ENCODE results near the gene MORC4.

MORC4 gene

DNA sequence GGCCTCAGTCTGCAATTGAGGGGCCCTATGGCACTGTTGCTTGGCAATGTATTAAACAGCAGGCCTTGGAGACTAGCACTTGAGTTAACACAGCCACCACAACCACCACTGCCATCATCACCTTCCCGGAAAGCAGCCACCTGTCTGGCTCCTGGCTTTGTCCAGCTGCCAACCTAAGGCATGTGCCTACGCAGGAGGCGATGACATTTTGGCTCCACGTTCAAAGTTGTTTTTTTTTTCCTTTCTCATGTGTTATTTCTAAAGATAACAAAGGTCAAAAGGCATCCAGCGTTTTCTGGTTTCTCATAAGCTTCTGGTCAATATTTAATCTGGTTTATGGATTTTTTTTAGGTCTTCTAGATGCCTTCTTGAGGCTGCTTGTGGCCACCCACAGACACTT lies 72.3 kb downstream of the MORC4 start:
- Histone ChIP-seq H3K9ac (ENCODE audit: low read length) (no peak overlapping the region), H3K36me3 (ENCODE audit: control insufficient read depth, insufficient read depth, low read length) (no peaks in the 10 kb centered on the region), H3K4me3 (ENCODE audit: low read length) (no peak overlapping the region), H3K27me3 (ENCODE audit: control insufficient read depth, insufficient read depth, low read length) (no peaks in the 10 kb centered on the region), H3K4me1 (ENCODE audit: control insufficient read depth, insufficient read depth, low read length) (no peaks in the 10 kb centered on the region), H3K27ac (ENCODE audit: low read depth, low read length) (no peak overlapping the region)

DNA sequence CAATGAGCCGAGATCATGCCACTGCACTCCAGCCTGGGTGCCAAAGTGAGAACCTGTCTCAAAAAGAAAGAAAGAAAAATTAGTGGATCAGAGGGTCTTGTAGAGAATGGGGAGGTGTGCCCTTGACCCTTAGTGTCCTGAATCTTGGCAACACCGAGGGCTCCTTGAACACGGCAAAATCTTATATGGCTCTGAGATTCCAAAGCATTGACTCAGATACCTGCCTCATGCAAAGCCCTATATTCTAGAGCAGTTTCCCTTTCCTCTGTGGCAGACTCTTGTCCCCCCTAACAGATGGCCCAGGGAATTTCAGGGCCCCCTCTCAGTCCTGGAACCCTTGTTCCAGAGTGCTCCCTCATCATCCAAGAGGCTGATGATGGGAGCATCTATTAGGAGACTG lies 73.0 kb downstream of the MORC4 start:
- Histone ChIP-seq H3K27me3 (ENCODE audit: control insufficient read depth, insufficient read depth, low read length) (no peaks in the 10 kb centered on the region), H3K4me3 (ENCODE audit: low read length) (no peak overlapping the region), H3K4me1 (ENCODE audit: control insufficient read depth, insufficient read depth, low read length) (no peaks in the 10 kb centered on the region), H3K27ac (ENCODE audit: low read depth, low read length) (no peak overlapping the region), H3K9ac (ENCODE audit: low read length) (no peak overlapping the region), H3K36me3 (ENCODE audit: control insufficient read depth, insufficient read depth, low read length) (no peaks in the 10 kb centered on the region)

DNA sequence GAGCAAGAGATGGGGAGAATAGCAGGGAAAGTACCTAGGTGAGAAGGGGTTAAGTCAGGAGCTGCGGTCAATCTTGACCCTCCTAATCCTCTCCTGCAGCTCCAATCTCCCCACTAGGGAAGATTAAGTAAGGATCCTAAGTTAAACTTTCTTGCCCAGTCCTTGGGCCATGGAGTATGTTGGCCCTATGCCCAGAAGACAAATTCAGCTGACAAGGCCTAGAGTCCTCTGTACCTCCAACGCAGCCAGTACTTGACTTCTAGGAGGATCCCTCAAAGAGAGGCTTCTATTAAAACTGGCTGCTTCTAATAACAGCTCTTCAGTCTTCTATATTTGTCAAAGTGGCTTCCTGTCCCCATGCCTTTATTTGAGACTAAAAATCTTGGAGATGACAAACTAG lies 78.4 kb downstream of the MORC4 start:
- H3K36me3 ChIP-seq (ENCODE audit: control insufficient read depth, insufficient read depth, low read length) = no peaks in the 10 kb centered on the region
- H3K4me3 ChIP-seq (ENCODE audit: low read length) = no peak overlapping the region
- no peaks in the 10 kb centered on the region for H3K4me1 ChIP-seq (ENCODE audit: control insufficient read depth, insufficient read depth, low read length)
- H3K9ac ChIP-seq (ENCODE audit: low read length) = no peak overlapping the region
- H3K27me3 ChIP-seq (ENCODE audit: control insufficient read depth, insufficient read depth, low read length) = no peaks in the 10 kb centered on the region
- no peak overlapping the region for H3K27ac ChIP-seq (ENCODE audit: low read depth, low read length)

DNA sequence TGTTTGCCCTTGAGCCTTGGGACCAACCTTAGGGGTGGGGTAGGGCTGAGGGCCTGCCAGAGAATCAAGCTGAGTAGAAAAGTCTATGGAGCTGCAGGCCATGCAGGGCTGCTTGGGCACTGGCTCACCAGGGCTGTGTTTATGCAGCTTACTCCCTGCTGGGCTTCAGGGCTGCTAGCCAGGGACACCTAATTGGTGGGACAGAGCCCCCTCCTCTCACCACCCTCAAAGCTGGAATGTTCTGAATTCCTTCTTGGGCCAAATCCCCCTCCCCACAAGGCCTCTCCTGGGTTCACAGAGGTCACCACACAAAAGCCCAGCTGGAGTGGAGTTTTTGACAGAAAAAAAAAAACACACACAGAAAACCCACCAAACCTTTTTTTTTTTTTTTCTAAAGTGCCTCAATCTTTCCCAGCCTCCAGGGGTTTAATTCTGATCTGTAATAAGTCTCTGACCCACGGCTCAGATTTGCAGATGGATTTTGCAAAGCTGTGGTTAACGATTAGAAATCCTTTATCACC lies 80.0 kb downstream of the MORC4 start, which contains the start of gene CLDN2:
CLDN2 (plus strand) TSS at position 471 of the 521 bp plus-strand sequence. CDS start 7,827 bp downstream, outside the sequence.
- H3K4me3 ChIP-seq (ENCODE audit: low read length) = no peak within 1 kb of the TSS
- no peak within 1 kb of the TSS for H3K27ac ChIP-seq (ENCODE audit: low read depth, low read length)
- no peaks in the 10 kb centered on the region for H3K36me3 ChIP-seq (ENCODE audit: control insufficient read depth, insufficient read depth, low read length)
- H3K4me1 ChIP-seq (ENCODE audit: control insufficient read depth, insufficient read depth, low read length) = no peaks in the 10 kb centered on the region
- H3K27me3 ChIP-seq (ENCODE audit: control insufficient read depth, insufficient read depth, low read length) = no peaks in the 10 kb centered on the region
- H3K9ac ChIP-seq (ENCODE audit: low read length) = no peak within 1 kb of the TSS

DNA sequence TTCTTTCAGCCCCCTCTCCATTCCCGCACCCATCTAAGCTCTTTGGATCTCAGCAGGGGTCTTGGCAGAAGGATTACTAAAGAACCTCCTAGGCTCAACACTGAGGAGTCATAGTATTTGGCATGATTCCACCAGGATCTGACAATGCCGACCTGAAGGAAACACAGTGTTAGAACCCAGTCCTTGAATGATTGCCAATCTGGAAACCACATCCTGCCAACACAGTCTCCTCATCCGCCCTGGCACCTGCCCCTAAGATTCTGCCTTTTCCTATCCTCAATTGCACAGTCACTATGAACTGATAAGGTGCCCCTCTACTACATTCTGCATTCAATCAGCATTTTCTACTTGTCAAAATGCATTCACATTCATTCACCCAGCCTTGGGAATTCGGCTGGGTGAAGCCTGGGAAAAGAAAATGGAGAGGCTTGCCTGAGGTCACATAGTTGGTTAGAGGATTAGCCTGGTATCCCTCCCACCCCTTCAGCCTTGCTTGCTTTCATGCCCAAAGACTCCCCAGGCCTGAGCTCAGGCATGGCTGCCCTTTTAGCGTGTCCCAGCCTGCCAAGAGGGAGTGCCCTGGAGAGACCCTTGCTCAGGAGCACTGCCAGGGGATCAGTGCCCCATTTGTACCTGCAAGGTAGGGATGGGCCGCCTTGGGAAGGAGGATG lies 82.0 kb downstream of the MORC4 start:
- Histone ChIP-seq H3K27me3 (ENCODE audit: control insufficient read depth, insufficient read depth, low read length) (no peaks in the 10 kb centered on the region), H3K27ac (ENCODE audit: low read depth, low read length) (no peak overlapping the region), H3K36me3 (ENCODE audit: control insufficient read depth, insufficient read depth, low read length) (no peaks in the 10 kb centered on the region), H3K4me1 (ENCODE audit: control insufficient read depth, insufficient read depth, low read length) (no peaks in the 10 kb centered on the region), H3K9ac (ENCODE audit: low read length) (no peak overlapping the region), H3K4me3 (ENCODE audit: low read length) (no peak overlapping the region)

DNA sequence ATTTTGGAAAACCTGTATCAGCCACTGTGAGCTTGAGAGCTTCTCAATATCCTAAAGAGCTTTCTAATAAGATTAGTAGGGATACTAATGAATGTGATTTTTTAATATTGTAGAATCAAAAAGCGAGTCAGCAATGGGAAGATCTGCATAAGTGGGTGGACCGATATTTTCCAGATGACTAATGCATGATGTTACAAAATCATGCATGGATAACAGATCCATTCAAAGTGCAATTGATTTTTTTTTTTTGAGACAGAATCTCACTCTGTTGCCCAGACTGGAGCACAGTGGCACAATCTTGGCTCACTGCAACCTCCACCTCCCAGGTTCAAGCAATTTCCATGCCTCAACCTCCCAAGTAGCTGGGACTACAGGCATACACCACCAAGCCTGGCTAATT lies 87.1 kb downstream of the MORC4 start:
- no peak overlapping the region for H3K27ac ChIP-seq (ENCODE audit: low read depth, low read length)
- H3K4me3 ChIP-seq (ENCODE audit: low read length) = no peak overlapping the region
- H3K27me3 ChIP-seq (ENCODE audit: control insufficient read depth, insufficient read depth, low read length) = peaks cover 2% of the 10 kb centered on the region
- H3K36me3 ChIP-seq (ENCODE audit: control insufficient read depth, insufficient read depth, low read length) = no peaks in the 10 kb centered on the region
- H3K4me1 ChIP-seq (ENCODE audit: control insufficient read depth, insufficient read depth, low read length) = no peaks in the 10 kb centered on the region
- H3K9ac ChIP-seq (ENCODE audit: low read length) = no peak overlapping the region

DNA sequence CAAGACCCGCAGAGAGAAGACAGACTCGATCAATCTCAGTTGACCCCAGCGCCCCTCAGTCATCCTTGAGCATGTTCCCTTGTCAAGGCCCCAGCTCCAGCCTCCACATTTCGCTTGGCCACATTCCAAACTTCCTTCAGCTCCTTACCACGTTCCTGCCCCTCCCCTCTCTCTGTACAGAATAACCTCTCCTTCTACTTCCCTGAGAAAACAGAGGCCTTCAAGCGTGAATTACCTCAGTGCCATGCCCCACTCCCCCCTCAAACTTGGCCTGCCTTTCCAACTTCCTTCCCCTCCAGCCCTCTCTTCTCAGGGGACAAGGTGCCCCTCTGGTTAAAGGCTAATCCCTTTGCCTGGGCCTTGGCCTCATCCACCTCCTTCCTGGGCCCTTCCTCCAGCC lies 93.7 kb downstream of the MORC4 start:
- no peak overlapping the region for H3K4me3 ChIP-seq (ENCODE audit: low read length)
- no peaks in the 10 kb centered on the region for H3K4me1 ChIP-seq (ENCODE audit: control insufficient read depth, insufficient read depth, low read length)
- no peak overlapping the region for H3K27ac ChIP-seq (ENCODE audit: low read depth, low read length)
- H3K27me3 ChIP-seq (ENCODE audit: control insufficient read depth, insufficient read depth, low read length) = peaks cover 2% of the 10 kb centered on the region
- no peak overlapping the region for H3K9ac ChIP-seq (ENCODE audit: low read length)
- H3K36me3 ChIP-seq (ENCODE audit: control insufficient read depth, insufficient read depth, low read length) = no peaks in the 10 kb centered on the region

DNA sequence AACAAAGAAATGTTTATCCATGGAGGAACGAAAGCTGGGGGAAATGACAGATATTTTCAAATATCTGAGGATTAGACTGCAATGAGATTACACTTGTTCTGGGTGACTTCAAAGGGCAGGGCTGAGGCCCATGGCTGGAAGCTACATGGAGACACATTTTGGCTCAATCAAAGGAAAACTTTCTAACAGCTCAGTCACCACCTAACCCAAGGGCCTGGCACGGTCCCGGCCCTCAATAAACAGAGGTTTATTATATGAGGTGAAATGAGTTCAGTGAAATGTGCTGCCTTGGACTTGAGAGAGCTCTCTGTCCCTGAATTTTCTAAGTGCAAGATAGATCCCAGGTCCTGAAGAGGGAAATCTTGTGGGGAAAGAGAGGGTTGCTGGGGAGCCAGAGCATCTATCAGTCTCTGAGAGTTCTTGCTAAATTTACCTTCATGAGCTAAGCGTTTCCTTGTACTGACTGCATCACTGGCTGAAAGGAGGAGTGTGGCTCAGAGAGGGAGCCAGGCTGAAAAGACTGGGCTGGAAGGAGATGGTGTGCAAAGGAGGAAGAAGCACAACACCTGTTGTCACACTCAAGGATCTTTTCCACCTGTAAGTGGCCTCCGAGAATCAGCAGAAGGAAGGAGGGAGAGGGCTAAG lies 94.8 kb downstream of the MORC4 start:
- Histone ChIP-seq H3K36me3 (ENCODE audit: control insufficient read depth, insufficient read depth, low read length) (no peaks in the 10 kb centered on the region), H3K27me3 (ENCODE audit: control insufficient read depth, insufficient read depth, low read length) (peaks cover 2% of the 10 kb centered on the region), H3K4me3 (ENCODE audit: low read length) (no peak overlapping the region), H3K4me1 (ENCODE audit: control insufficient read depth, insufficient read depth, low read length) (no peaks in the 10 kb centered on the region), H3K27ac (ENCODE audit: low read depth, low read length) (no peak overlapping the region), H3K9ac (ENCODE audit: low read length) (no peak overlapping the region)

DNA sequence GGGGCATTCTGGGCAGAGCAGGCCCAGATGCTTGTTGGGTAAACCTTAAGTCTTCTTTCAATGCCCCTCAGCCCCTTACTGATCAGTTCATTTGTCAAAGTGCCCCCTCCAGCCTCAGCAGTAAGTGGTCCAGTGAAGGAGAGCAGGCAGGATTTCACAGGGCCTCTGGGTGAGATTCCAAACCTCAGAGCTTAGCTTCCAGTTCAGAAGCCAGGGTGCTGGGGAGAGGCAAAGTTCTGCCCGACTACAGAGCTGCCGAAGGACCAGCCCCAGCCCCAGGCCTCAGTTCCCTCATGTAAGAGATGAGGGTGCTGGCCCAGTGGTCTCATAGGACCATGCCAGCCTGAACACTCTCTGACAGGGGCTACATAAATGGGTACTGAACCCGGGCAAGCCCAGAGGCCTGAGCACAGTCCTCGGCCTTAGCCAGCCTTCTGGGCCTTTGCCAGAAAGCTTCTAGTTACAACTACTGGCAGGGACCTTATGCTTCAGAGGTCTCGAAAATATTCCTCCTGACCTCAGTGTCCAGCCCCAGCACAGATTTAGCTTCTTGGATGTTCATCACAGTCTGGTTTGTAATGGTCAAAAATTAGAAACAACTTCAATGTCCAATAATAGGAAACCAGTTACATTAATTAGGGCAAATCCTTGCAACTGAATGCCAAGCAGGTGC lies 96.0 kb downstream of the MORC4 start:
- no peaks in the 10 kb centered on the region for H3K36me3 ChIP-seq (ENCODE audit: control insufficient read depth, insufficient read depth, low read length)
- H3K27ac ChIP-seq (ENCODE audit: low read depth, low read length) = no peak overlapping the region
- no peak overlapping the region for H3K9ac ChIP-seq (ENCODE audit: low read length)
- no peak overlapping the region for H3K4me3 ChIP-seq (ENCODE audit: low read length)
- peaks cover 2% of the 10 kb centered on the region for H3K27me3 ChIP-seq (ENCODE audit: control insufficient read depth, insufficient read depth, low read length)
- no peaks in the 10 kb centered on the region for H3K4me1 ChIP-seq (ENCODE audit: control insufficient read depth, insufficient read depth, low read length)

DNA sequence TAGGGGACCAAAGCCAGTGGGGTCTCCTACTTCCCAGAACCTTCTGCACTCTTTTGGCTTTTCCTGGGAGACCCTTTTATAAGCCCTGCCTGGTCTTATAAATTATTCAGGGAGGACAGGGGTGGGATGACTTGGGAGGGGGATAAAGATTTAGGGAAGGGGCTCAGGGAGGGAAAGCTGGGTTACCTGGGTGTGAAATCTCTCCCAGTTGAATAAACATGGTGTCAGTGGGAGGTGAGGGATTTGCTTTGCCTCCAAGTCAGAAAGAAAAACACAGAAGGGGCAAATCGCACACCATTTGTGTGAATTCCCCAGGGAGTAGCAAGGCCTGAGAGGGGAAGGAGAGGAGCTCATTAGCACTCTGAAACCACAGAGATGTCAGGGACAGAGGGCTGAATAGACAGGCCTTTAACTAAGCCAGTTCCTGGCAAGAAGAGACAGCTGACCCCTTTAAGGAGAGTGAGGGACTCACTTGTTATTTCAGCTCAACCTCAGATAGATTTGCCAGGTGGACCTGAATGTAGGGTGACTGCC lies 96.7 kb downstream of the MORC4 start, which contains the start of gene RIPPLY1:
RIPPLY1 (minus strand) TSS at position 51 of the 534 bp plus-strand sequence. CDS start 54 bp downstream, outside the sequence.
- no peaks in the 10 kb centered on the region for H3K4me1 ChIP-seq (ENCODE audit: control insufficient read depth, insufficient read depth, low read length)
- H3K27me3 ChIP-seq (ENCODE audit: control insufficient read depth, insufficient read depth, low read length) = peaks cover 2% of the 10 kb centered on the region
- no peak within 1 kb of the TSS for H3K4me3 ChIP-seq (ENCODE audit: low read length)
- no peak within 1 kb of the TSS for H3K27ac ChIP-seq (ENCODE audit: low read depth, low read length)
- no peaks in the 10 kb centered on the region for H3K36me3 ChIP-seq (ENCODE audit: control insufficient read depth, insufficient read depth, low read length)
- H3K9ac ChIP-seq (ENCODE audit: low read length) = no peak within 1 kb of the TSS

DNA sequence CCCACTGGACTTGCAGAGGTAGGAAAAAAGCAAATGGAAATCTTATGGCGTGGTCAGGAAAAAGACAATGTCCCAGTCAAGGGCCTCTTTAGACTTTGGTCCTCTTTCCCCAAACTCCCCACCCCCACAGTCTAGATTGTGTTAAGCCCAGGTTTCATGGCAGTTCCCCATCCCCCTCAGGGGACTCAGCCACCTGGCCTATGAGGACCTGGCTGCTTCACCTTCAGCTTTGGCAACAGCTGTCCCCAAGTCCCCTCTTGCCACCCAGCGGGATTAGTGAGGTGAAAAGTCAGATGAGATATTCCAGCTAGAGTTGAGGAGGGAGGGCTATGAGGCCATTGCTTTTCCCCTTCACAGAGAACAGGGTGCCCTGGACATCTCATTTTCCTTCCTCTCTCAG lies 97.3 kb downstream of the MORC4 start:
- no peak overlapping the region for H3K27ac ChIP-seq (ENCODE audit: low read depth, low read length)
- H3K4me1 ChIP-seq (ENCODE audit: control insufficient read depth, insufficient read depth, low read length) = no peaks in the 10 kb centered on the region
- no peaks in the 10 kb centered on the region for H3K27me3 ChIP-seq (ENCODE audit: control insufficient read depth, insufficient read depth, low read length)
- H3K36me3 ChIP-seq (ENCODE audit: control insufficient read depth, insufficient read depth, low read length) = no peaks in the 10 kb centered on the region
- no peak overlapping the region for H3K4me3 ChIP-seq (ENCODE audit: low read length)
- H3K9ac ChIP-seq (ENCODE audit: low read length) = no peak overlapping the region

DNA sequence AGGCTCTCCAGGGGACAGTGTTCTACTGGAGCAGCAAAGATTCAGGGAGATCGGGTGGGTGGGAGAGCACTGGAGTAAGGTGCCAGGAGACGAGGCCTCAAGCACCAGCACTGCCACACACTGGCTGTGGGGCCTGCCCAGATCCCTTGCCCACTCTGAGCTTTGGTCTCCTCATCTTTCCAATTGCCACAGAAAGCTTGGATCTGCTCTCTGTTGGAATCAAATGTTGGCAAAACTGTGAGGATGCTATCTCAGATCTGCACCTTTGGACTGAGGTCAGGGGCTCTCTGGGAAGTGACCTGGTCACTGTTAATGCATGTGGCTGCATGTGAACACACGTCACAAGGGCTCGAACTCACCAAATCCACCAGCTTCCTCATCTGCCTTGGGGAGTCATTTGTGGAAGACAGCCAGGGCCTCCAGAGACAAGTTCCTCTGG lies 98.2 kb downstream of the MORC4 start:
- Histone ChIP-seq H3K4me1 (ENCODE audit: control insufficient read depth, insufficient read depth, low read length) (no peaks in the 10 kb centered on the region), H3K36me3 (ENCODE audit: control insufficient read depth, insufficient read depth, low read length) (no peaks in the 10 kb centered on the region), H3K9ac (ENCODE audit: low read length) (no peak overlapping the region), H3K27ac (ENCODE audit: low read depth, low read length) (no peak overlapping the region), H3K4me3 (ENCODE audit: low read length) (no peak overlapping the region), H3K27me3 (ENCODE audit: control insufficient read depth, insufficient read depth, low read length) (no peaks in the 10 kb centered on the region)

All from rectal smooth muscle tissue (tissue), 1 donor.